ENCODE results near the gene CARD9. TPM values are rescaled to one million over a fixed set of nuclear protein-coding genes. Genes with fewer than 3 reads are reported as not detected.

CARD9 gene
- total and polyA plus RNA-seq, 2 donors (not counting 1 experiment from before 2014, with no cell fraction given): 0.69 to 3.3 TPM

GRCh38 chr9:136416427-136416826, 43.0 kb upstream of the CARD9 start:
- Histone ChIP-seq H3K4me3 (replicated peaks in 1 of 4; ENCODE audit: control extremely low read depth in 1 of 4, insufficient read depth in 1 of 4, low read depth in 3 of 4, low read length in 4 of 4) (no peak overlapping the region), H3K27me3 (ENCODE audit: control insufficient read depth, insufficient read depth, low read length) (no peaks in the 10 kb centered on the region), H3K4me1 (ENCODE audit: control insufficient read depth, extremely low read depth, insufficient read depth, low read length) (peaks cover 7% of the 10 kb centered on the region), H3K9ac (ENCODE audit: insufficient read depth, low read length) (no peak overlapping the region), H3K27ac (ENCODE audit: insufficient read depth, low read length) (no peak overlapping the region), H3K4me2 (ENCODE audit: extremely low read depth, insufficient read depth, low read length) (no peak overlapping the region), H3K79me2 (ENCODE audit: control insufficient read depth, insufficient read depth, low read length) (peaks cover 21% of the 10 kb centered on the region), H4K20me1 (ENCODE audit: control insufficient read depth, extremely low read depth, insufficient read depth, low read length) (no peaks in the 10 kb centered on the region), H2AFZ (ENCODE audit: low read length) (no peak overlapping the region), H3K9me3 (ENCODE audit: control insufficient read depth, insufficient read depth, low read depth, low read length) (no peaks in the 10 kb centered on the region), H3K36me3 (ENCODE audit: control insufficient read depth, insufficient read depth, low read length) (peaks cover 43% of the 10 kb centered on the region)
- DNase-seq (ENCODE audit: low read depth in 2 of 2): peak in 1 of 2 donors; percentile 11
- no peak for TF ChIP-seq CTCF (conservative IDR thresholded peaks at IDR 0.05 in 1 of 2, IDR thresholded peaks at IDR 0.05 in 1 of 2; ENCODE audit: low read depth in 1 of 2, low read length in 2 of 2)

- H3K27ac ChIP-seq (ENCODE audit: insufficient read depth, low read length): no peak overlapping the region
- no peak overlapping the region for H3K4me2 ChIP-seq (ENCODE audit: extremely low read depth, insufficient read depth, low read length)
- H3K79me2 ChIP-seq (ENCODE audit: control insufficient read depth, insufficient read depth, low read length): peaks cover 43% of the 10 kb centered on the region
- H2AFZ ChIP-seq (ENCODE audit: low read length): no peak overlapping the region
- no peaks in the 10 kb centered on the region for H4K20me1 ChIP-seq (ENCODE audit: control insufficient read depth, extremely low read depth, insufficient read depth, low read length)
- peak in 1 of 2 donors; percentile 31 for DNase-seq (ENCODE audit: low read depth in 2 of 2)
- peaks cover 11% of the 10 kb centered on the region for H3K4me1 ChIP-seq (ENCODE audit: control insufficient read depth, extremely low read depth, insufficient read depth, low read length)
- peaks cover 29% of the 10 kb centered on the region for H3K36me3 ChIP-seq (ENCODE audit: control insufficient read depth, insufficient read depth, low read length)
- no peak for TF ChIP-seq EZH2 (IDR thresholded peaks at IDR 0.05; ENCODE audit: low read length, missing control alignments)
- no peak for TF ChIP-seq CTCF (conservative IDR thresholded peaks at IDR 0.05 in 1 of 2, IDR thresholded peaks at IDR 0.05 in 1 of 2; ENCODE audit: low read depth in 1 of 2, low read length in 2 of 2)
- H3K4me3 ChIP-seq (replicated peaks in 1 of 4; ENCODE audit: control extremely low read depth in 1 of 4, insufficient read depth in 1 of 4, low read depth in 3 of 4, low read length in 4 of 4): no peak overlapping the region
- no peaks in the 10 kb centered on the region for H3K27me3 ChIP-seq (ENCODE audit: control insufficient read depth, insufficient read depth, low read length)
- no peaks in the 10 kb centered on the region for H3K9me3 ChIP-seq (ENCODE audit: control insufficient read depth, insufficient read depth, low read depth, low read length)
- no peak overlapping the region for H3K9ac ChIP-seq (ENCODE audit: insufficient read depth, low read length)
Observed at GRCh38 chr9:136412962-136413361, 39.5 kb upstream of the CARD9 start.

- TF ChIP-seq CTCF (conservative IDR thresholded peaks at IDR 0.05 in 1 of 2, IDR thresholded peaks at IDR 0.05 in 1 of 2; ENCODE audit: low read depth in 1 of 2, low read length in 2 of 2) (no peak), EZH2 (IDR thresholded peaks at IDR 0.05; ENCODE audit: low read length, missing control alignments) (no peak)
- Histone ChIP-seq H4K20me1 (ENCODE audit: control insufficient read depth, extremely low read depth, insufficient read depth, low read length) (no peaks in the 10 kb centered on the region), H2AFZ (ENCODE audit: low read length) (no peak overlapping the region), H3K27ac (ENCODE audit: insufficient read depth, low read length) (peak overlapping the region; percentile 96), H3K27me3 (ENCODE audit: control insufficient read depth, insufficient read depth, low read length) (no peaks in the 10 kb centered on the region), H3K9me3 (ENCODE audit: control insufficient read depth, insufficient read depth, low read depth, low read length) (no peaks in the 10 kb centered on the region), H3K4me3 (replicated peaks in 1 of 4; ENCODE audit: control extremely low read depth in 1 of 4, insufficient read depth in 1 of 4, low read depth in 3 of 4, low read length in 4 of 4) (peak overlapping the region; percentile 79 to 99 (median 98)), H3K4me1 (ENCODE audit: control insufficient read depth, extremely low read depth, insufficient read depth, low read length) (peaks cover 11% of the 10 kb centered on the region), H3K79me2 (ENCODE audit: control insufficient read depth, insufficient read depth, low read length) (peaks cover 43% of the 10 kb centered on the region), H3K36me3 (ENCODE audit: control insufficient read depth, insufficient read depth, low read length) (peaks cover 28% of the 10 kb centered on the region), H3K9ac (ENCODE audit: insufficient read depth, low read length) (peak overlapping the region; percentile 95), H3K4me2 (ENCODE audit: extremely low read depth, insufficient read depth, low read length) (peak overlapping the region; percentile 93)
- no peak for DNase-seq (ENCODE audit: low read depth in 2 of 2)
Observed at GRCh38 chr9:136411378-136411777, 37.9 kb upstream of the CARD9 start.

Measured in fibroblast of lung (primary cell).